HepG2 (cell line): ENCODE measurements around the gene SCN2A.

Experiments used
- CTCF ChIP-seq: sonication (generic); formaldehyde crosslinking; IDR thresholded peaks from 2 replicates; pipeline ENCODE4 v1.5.0; 2020; ENCODE audit warnings: mild to moderate bottlenecking, missing genetic modification reagents, moderate library complexity
- ELF4 ChIP-seq: sonication (generic); formaldehyde crosslinking; IDR thresholded peaks from 2 replicates; pipeline ENCODE4 v1.5.0; 2020; ENCODE audit warnings: missing genetic modification reagents, mild to moderate bottlenecking, moderate library complexity, borderline replicate concordance
- FOSL2 ChIP-seq: sonication (generic); formaldehyde crosslinking; IDR thresholded peaks from 2 replicates; pipeline ENCODE4 v1.4.0; 2020; ENCODE audit warnings: missing genetic modification reagents
- JUN ChIP-seq: sonication (generic); formaldehyde crosslinking; IDR thresholded peaks from 2 replicates; pipeline ENCODE4 v1.4.0; 2020; ENCODE audit warnings: mild to moderate bottlenecking, missing genetic modification reagents
- KLF15 ChIP-seq: sonication (generic); formaldehyde crosslinking; IDR thresholded peaks from 2 replicates; pipeline ENCODE4 v1.8.1; 2023; ENCODE audit warnings: borderline replicate concordance, mild to moderate bottlenecking, inconsistent platforms, missing genetic modification reagents, mixed read lengths
- NFKBIZ ChIP-seq: IDR thresholded peaks from 2 replicates; pipeline ENCODE4 v1.6.1; 2018; ENCODE audit warnings: missing genetic modification reagents, missing compliant biosample characterization
- RFX5 ChIP-seq: IDR thresholded peaks from 2 replicates; pipeline ENCODE4 v1.6.1; 2011; ENCODE audit warnings: low read depth, low read length, improper control_type of control experiment
- SUZ12 ChIP-seq: fragments of 150-350 bp; IDR thresholded peaks from 2 replicates; pipeline ENCODE4 v1.6.1; 2014; ENCODE audit warnings: low read depth, low read length
- TFE3 ChIP-seq: IDR thresholded peaks from 2 replicates; pipeline ENCODE4 v1.6.1; 2016
- TOE1 ChIP-seq: sonication (generic); formaldehyde crosslinking; IDR thresholded peaks from 2 replicates; pipeline ENCODE4 v1.4.0; 2020; ENCODE audit warnings: mild to moderate bottlenecking, missing genetic modification reagents
- ZNF44 ChIP-seq: sonication (generic); formaldehyde crosslinking; IDR thresholded peaks from 2 replicates; pipeline ENCODE4 v1.5.1; 2020; ENCODE audit warnings: mild to moderate bottlenecking, missing genetic modification reagents
- ZNF547 ChIP-seq: sonication (generic); formaldehyde crosslinking; IDR thresholded peaks from 2 replicates; pipeline ENCODE4 v1.5.1; 2020; ENCODE audit warnings: mild to moderate bottlenecking, missing genetic modification reagents
- ZNF768 ChIP-seq: sonication (generic); formaldehyde crosslinking; IDR thresholded peaks from 2 replicates; pipeline ENCODE4 v1.4.0; 2020; ENCODE audit warnings: missing genetic modification reagents
- ZSCAN29 ChIP-seq: sonication (generic); formaldehyde crosslinking; conservative IDR thresholded peaks from 2 replicates; pipeline ENCODE4 v1.4.0; 2020; ENCODE audit warnings: mild to moderate bottlenecking, missing genetic modification reagents

- no peak for TF ChIP-seq TOE1
- no peak for TF ChIP-seq JUN (CRISPR knock-in tag)
- no peak for TF ChIP-seq ZNF44 (CRISPR knock-in tag)
- no peak for TF ChIP-seq NFKBIZ (CRISPR knock-in tag)
- no peak for TF ChIP-seq CTCF (CRISPR knock-in tag)
- TF ChIP-seq ZSCAN29 (CRISPR knock-in tag): no peak
- no peak for TF ChIP-seq SUZ12
- no peak for TF ChIP-seq ELF4 (CRISPR knock-in tag)
- TF ChIP-seq KLF15 (CRISPR knock-in tag): no peak
- TF ChIP-seq FOSL2 (CRISPR knock-in tag): no peak
- no peak for TF ChIP-seq RFX5
- no peak for TF ChIP-seq ZNF768
- no peak for TF ChIP-seq TFE3 (CRISPR knock-in tag)
- no peak for TF ChIP-seq ZNF547
These were observed 191.8 kb downstream of the SCN2A start for GRCh38 chr2:165431014-165431413.
